ENCODE data around the gene AHCYL1.
"Not testable (repeated sequence)": the region's sequence is repeated elsewhere in the genome, so short reads cannot be mapped to it uniquely, and the experiment has no call there.

Gene AHCYL1

DNA sequence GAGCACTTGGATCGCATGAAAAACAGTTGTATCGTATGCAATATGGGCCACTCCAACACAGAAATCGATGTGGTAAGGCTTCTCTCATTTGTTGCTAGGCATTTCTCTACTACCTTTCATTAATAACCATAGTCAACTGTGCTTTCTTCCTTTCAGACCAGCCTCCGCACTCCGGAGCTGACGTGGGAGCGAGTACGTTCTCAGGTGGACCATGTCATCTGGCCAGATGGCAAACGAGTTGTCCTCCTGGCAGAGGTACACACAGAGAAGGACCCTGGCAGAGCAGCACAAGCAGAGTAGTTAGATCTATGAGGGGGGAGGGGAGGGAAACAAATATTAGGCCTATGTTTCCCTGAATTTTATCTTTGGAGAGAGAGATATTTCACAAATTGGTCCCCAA is 33.8 kb downstream of the AHCYL1 start:
- Mint-ChIP-seq H3K36me3 (ENCODE audit: low read depth) (peaks cover 58% of the 10 kb centered on the region), H3K4me1 (ENCODE audit: low read depth) (no peaks in the 10 kb centered on the region), H3K27me3 (ENCODE audit: low read depth) (no peaks in the 10 kb centered on the region), H3K27ac (no peak overlapping the region), H3K4me3 (no peak overlapping the region), H3K9me3 (no peaks in the 10 kb centered on the region)
- no peak for DNase-seq (ENCODE audit: low spot score)

GRCh38 chr1:110019770-110020169 is 35.2 kb downstream of the AHCYL1 start:
- Mint-ChIP-seq H3K9me3 (no peaks in the 10 kb centered on the region), H3K4me1 (ENCODE audit: low read depth) (no peaks in the 10 kb centered on the region), H3K36me3 (ENCODE audit: low read depth) (peaks cover 56% of the 10 kb centered on the region), H3K4me3 (no peak overlapping the region), H3K27ac (no peak overlapping the region), H3K27me3 (ENCODE audit: low read depth) (no peaks in the 10 kb centered on the region)
- no peak for DNase-seq (ENCODE audit: low spot score)

GRCh38 chr1:110021285-110021684 is 36.7 kb downstream of the AHCYL1 start:
- no peak for DNase-seq (ENCODE audit: low spot score)
- Mint-ChIP-seq H3K27me3 (ENCODE audit: low read depth) (no peaks in the 10 kb centered on the region), H3K9me3 (no peaks in the 10 kb centered on the region), H3K4me3 (no peak overlapping the region), H3K4me1 (ENCODE audit: low read depth) (no peaks in the 10 kb centered on the region), H3K27ac (no peak overlapping the region), H3K36me3 (ENCODE audit: low read depth) (peaks cover 50% of the 10 kb centered on the region)

- Mint-ChIP-seq H3K4me1 (ENCODE audit: low read depth) (no peaks in the 10 kb centered on the region), H3K9me3 (no peaks in the 10 kb centered on the region), H3K27ac (no peak overlapping the region), H3K27me3 (ENCODE audit: low read depth) (no peaks in the 10 kb centered on the region), H3K4me3 (no peak overlapping the region), H3K36me3 (ENCODE audit: low read depth) (peaks cover 30% of the 10 kb centered on the region)
- no peak for DNase-seq (ENCODE audit: low spot score)
These were observed 40.0 kb downstream of the AHCYL1 start for GRCh38 chr1:110024613-110025012.

- not testable (repeated sequence) for H3K36me3 Mint-ChIP-seq (ENCODE audit: low read depth); H3K27me3 Mint-ChIP-seq (ENCODE audit: low read depth); DNase-seq (ENCODE audit: low spot score); H3K9me3 Mint-ChIP-seq
- Mint-ChIP-seq H3K4me1 (ENCODE audit: low read depth) (peaks cover 37% of the 10 kb centered on the region), H3K27ac (peak overlapping the region; percentile 92), H3K4me3 (peak overlapping the region; percentile 87)
These were observed 46.1 kb downstream of the AHCYL1 start for GRCh38 chr1:110030687-110031086.

GRCh38 chr1:110032327-110032726 is 47.8 kb downstream of the AHCYL1 start:
- H3K4me3 Mint-ChIP-seq = peak overlapping the region; percentile 1
- peaks cover 38% of the 10 kb centered on the region for H3K4me1 Mint-ChIP-seq (ENCODE audit: low read depth)
- no peaks in the 10 kb centered on the region for H3K36me3 Mint-ChIP-seq (ENCODE audit: low read depth)
- H3K27me3 Mint-ChIP-seq (ENCODE audit: low read depth) = no peaks in the 10 kb centered on the region
- no peak for DNase-seq (ENCODE audit: low spot score)
- H3K9me3 Mint-ChIP-seq = no peaks in the 10 kb centered on the region
- peak overlapping the region; percentile 16 for H3K27ac Mint-ChIP-seq

- Mint-ChIP-seq H3K4me3 (peak overlapping the region; percentile 84), H3K36me3 (ENCODE audit: low read depth) (peaks cover 4% of the 10 kb centered on the region), H3K9me3 (no peaks in the 10 kb centered on the region), H3K27me3 (ENCODE audit: low read depth) (no peaks in the 10 kb centered on the region), H3K27ac (peak overlapping the region; percentile 84), H3K4me1 (ENCODE audit: low read depth) (peaks cover 38% of the 10 kb centered on the region)
- DNase-seq (ENCODE audit: low spot score) = no peak
These were observed 48.9 kb downstream of the AHCYL1 start for GRCh38 chr1:110033421-110033820.

DNA sequence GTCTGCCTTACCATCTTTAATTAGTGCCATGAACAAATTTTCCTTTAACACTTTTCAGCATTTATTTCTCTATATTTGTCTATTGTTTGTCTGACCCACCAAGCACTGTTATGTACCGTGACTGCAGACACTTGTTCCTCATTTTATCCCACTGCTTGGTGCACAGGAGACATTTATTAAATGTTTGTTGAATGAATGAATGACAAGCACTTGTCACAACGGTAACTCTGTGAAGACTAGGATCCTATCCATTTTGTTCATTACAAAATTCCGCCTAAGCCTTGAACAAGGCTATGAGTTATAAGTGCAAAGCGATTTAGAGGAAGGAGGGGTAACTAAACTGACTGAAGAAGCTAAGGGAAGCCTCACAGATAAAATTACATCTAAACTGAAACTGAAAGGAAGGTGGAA is 49.5 kb downstream of the AHCYL1 start:
- peaks cover 38% of the 10 kb centered on the region for H3K4me1 Mint-ChIP-seq (ENCODE audit: low read depth)
- H3K36me3 Mint-ChIP-seq (ENCODE audit: low read depth) = peaks cover 9% of the 10 kb centered on the region
- no peaks in the 10 kb centered on the region for H3K27me3 Mint-ChIP-seq (ENCODE audit: low read depth)
- peak overlapping the region; percentile 84 for H3K27ac Mint-ChIP-seq
- no peaks in the 10 kb centered on the region for H3K9me3 Mint-ChIP-seq
- H3K4me3 Mint-ChIP-seq = peak overlapping the region; percentile 84
- DNase-seq (ENCODE audit: low spot score) = no peak

- Mint-ChIP-seq H3K9me3 (no peaks in the 10 kb centered on the region), H3K27me3 (ENCODE audit: low read depth) (no peaks in the 10 kb centered on the region), H3K27ac (peak within 1 kb of the TSS; percentile 84), H3K4me1 (ENCODE audit: low read depth) (peaks cover 38% of the 10 kb centered on the region), H3K36me3 (ENCODE audit: low read depth) (peaks cover 12% of the 10 kb centered on the region), H3K4me3 (peak within 1 kb of the TSS; percentile 88)
- DNase-seq (ENCODE audit: low spot score) = peak; percentile 92
These were observed 50.1 kb downstream of the AHCYL1 start, which contains the start of gene STRIP1 for GRCh38 chr1:110034451-110035235. Gene STRIP1, plus strand, starts transcription at chr1:110034624. Its CDS starts 14 bp downstream, at chr1:110034638.

DNA sequence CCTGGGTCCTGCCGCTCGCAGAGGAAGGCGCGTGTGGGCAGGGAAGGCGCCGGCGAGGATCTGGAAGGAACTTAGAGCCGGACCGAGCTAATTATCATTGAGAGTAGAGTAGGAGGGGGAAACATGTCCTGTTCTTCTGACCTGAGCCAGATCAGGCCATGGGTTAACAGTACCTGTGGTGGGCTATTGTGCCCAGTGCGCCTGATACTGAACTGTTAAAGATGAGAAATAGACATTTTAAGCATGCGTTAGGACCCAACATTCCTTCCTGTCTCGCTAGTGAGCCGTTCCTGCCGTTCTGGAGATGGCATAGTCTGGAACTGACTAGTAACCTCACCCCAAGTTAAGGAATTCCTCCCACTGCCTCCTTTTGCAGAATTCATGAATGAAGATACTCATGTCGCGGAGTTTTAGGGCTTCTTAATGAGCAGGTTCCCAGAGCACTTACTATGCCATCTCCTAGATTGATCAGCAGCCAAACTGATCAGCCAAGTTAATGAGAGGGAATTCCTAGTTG is 50.7 kb downstream of the AHCYL1 start:
- peaks cover 38% of the 10 kb centered on the region for H3K4me1 Mint-ChIP-seq (ENCODE audit: low read depth)
- H3K27me3 Mint-ChIP-seq (ENCODE audit: low read depth) = no peaks in the 10 kb centered on the region
- peaks cover 16% of the 10 kb centered on the region for H3K36me3 Mint-ChIP-seq (ENCODE audit: low read depth)
- H3K9me3 Mint-ChIP-seq = no peaks in the 10 kb centered on the region
- no peak for DNase-seq (ENCODE audit: low spot score)
- peak overlapping the region; percentile 88 for H3K4me3 Mint-ChIP-seq
- peak overlapping the region; percentile 77 for H3K27ac Mint-ChIP-seq

DNA sequence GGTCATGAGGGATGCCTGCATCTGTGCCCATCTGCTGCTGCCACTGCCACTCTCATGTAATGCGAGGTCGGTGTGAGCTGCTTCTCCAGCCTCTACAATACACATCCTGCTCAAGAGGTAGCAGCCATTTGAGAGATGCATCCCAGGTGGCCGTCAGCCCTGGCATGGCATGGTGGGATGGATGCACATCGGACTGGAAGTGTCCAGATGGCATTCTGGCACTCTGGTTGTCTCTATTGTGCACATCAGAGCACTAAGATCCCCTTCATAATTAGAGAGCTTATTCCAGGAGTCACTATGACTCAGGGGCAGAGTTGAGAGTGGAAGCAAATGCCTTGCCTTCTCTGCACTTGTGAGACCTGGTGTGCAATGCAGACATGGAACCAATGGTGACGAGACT is 53.7 kb downstream of the AHCYL1 start:
- Mint-ChIP-seq H3K27ac (no peak overlapping the region), H3K4me1 (ENCODE audit: low read depth) (peaks cover 18% of the 10 kb centered on the region), H3K36me3 (ENCODE audit: low read depth) (peaks cover 39% of the 10 kb centered on the region), H3K27me3 (ENCODE audit: low read depth) (no peaks in the 10 kb centered on the region), H3K9me3 (no peaks in the 10 kb centered on the region), H3K4me3 (no peak overlapping the region)
- no peak for DNase-seq (ENCODE audit: low spot score)

GRCh38 chr1:110039641-110040040 is 55.1 kb downstream of the AHCYL1 start:
- no peaks in the 10 kb centered on the region for H3K27me3 Mint-ChIP-seq (ENCODE audit: low read depth)
- H3K4me1 Mint-ChIP-seq (ENCODE audit: low read depth) = peaks cover 8% of the 10 kb centered on the region
- no peaks in the 10 kb centered on the region for H3K9me3 Mint-ChIP-seq
- H3K27ac Mint-ChIP-seq = no peak overlapping the region
- no peak overlapping the region for H3K4me3 Mint-ChIP-seq
- H3K36me3 Mint-ChIP-seq (ENCODE audit: low read depth) = peaks cover 44% of the 10 kb centered on the region
- no peak for DNase-seq (ENCODE audit: low spot score)

- Mint-ChIP-seq H3K36me3 (ENCODE audit: low read depth) (peaks cover 51% of the 10 kb centered on the region), H3K4me3 (no peak overlapping the region), H3K9me3 (no peaks in the 10 kb centered on the region), H3K4me1 (ENCODE audit: low read depth) (peaks cover 3% of the 10 kb centered on the region), H3K27ac (no peak overlapping the region), H3K27me3 (ENCODE audit: low read depth) (no peaks in the 10 kb centered on the region)
- DNase-seq (ENCODE audit: low spot score) = peak; percentile 15
These were observed 56.0 kb downstream of the AHCYL1 start for GRCh38 chr1:110040548-110040947.

DNA sequence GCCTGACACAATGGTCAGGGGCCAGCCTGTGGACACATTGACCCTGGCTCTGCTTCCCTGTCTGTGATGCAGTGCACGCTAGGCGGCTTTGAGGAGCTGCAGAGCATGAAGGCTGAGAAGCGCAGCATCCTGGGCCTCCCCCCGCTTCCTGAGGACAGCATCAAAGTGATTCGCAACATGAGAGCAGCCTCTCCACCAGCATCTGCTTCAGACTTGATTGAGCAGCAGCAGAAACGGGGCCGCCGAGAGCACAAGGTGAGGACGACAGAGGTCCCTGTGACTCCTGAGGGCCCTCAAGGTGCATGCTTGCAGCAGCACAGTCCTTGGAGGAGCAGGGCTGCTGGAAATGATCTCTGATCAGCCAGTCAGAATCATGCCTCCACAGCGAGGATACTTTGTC is 58.5 kb downstream of the AHCYL1 start:
- H3K4me3 Mint-ChIP-seq = no peak overlapping the region
- DNase-seq (ENCODE audit: low spot score) = no peak
- no peak overlapping the region for H3K27ac Mint-ChIP-seq
- peaks cover 69% of the 10 kb centered on the region for H3K36me3 Mint-ChIP-seq (ENCODE audit: low read depth)
- no peaks in the 10 kb centered on the region for H3K27me3 Mint-ChIP-seq (ENCODE audit: low read depth)
- H3K4me1 Mint-ChIP-seq (ENCODE audit: low read depth) = no peaks in the 10 kb centered on the region
- H3K9me3 Mint-ChIP-seq = no peaks in the 10 kb centered on the region

All from T-helper 2 cell treated with Interferon-gamma antibody and Interleukin-4, amounts not matched to agents 5 μg/mL and 100 μg/mL, for 36 hours (primary cell).